PFSK-1 (cell line): ENCODE data around the gene C19orf38.

ENCODE experiments used
- FOXP2 ChIP-seq: optimal IDR thresholded peaks from 2 replicates; pipeline ENCODE3; 2011; ENCODE audit warnings: borderline replicate concordance, control low read depth, inconsistent platforms; ENCODE audit not compliant: insufficient read depth; ENCODE audit errors: extremely low read length, extremely low read depth
- POLR2AphosphoS5 ChIP-seq: IDR thresholded peaks from 2 replicates; pipeline ENCODE4 v1.6.1; 2012; ENCODE audit warnings: low read depth, mild to moderate bottlenecking, control low read depth, low read length, moderate library complexity
- SIN3A ChIP-seq: IDR thresholded peaks from 2 replicates; pipeline ENCODE4 v1.6.1; 2012; ENCODE audit warnings: mild to moderate bottlenecking, low read length, moderate library complexity, borderline replicate concordance; ENCODE audit not compliant: insufficient read depth
- TAF1 ChIP-seq: IDR thresholded peaks from 2 replicates; pipeline ENCODE4 v1.6.1; 2012; ENCODE audit warnings: low read length, control low read depth, borderline replicate concordance; ENCODE audit not compliant: insufficient read depth
- TF ChIP-seq, protein P1 (sequence below), 2 experiments: IDR thresholded peaks; 2 replicates each; pipeline versions ENCODE4 v1.6.1 to v1.8.0; 2011 to 2012; ENCODE audit warnings: low read depth in 2 of 2, low read length in 2 of 2, control low read depth in 1 of 2, inconsistent platforms in 1 of 2, mild to moderate bottlenecking in 1 of 2, moderate library complexity in 1 of 2; ENCODE audit not compliant: insufficient read depth in 1 of 2

DNA sequence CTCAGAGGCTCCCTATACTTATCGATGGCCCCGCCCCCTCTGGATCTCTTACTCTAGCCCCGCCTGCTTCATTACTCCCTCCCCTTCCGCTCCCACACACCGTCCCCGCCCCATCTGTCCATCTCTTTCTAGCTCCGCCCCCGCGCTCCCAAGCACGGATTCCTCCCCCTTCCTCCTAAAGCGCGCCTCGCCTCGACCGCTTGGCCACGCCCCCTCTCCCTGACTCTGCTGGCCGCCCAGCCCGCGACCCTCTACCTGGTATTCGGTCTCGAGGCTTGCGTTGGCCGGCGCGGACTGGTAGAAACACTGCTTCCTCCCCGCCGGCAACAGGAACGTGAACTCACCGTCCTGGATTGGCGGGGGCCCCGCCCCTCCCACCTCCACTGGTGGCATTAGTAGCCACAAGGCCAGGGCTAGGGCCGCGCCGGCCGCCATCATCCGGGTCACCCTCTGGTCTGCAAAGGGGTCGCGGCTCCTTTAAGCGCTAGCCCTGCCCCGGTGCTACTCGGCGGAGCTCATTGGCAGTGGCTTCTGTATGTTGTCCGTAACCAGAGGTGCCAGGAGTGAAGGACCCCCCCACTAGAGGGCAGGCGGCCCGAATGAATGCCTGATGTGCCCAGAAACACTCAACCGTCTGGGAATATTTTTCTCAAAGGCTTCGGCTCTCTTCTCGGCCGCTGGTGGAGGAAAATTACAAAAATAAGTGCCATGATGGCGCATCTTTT is 12.3 kb upstream of the C19orf38 start, which contains the start of gene TMED1:
- no peak for TF ChIP-seq SIN3A
- TF ChIP-seq POLR2AphosphoS5: peak; percentile 69
- peak; percentile 66; the same call in 1 of the 2 replicates for TF ChIP-seq TAF1
- TF ChIP-seq, protein P1, sequence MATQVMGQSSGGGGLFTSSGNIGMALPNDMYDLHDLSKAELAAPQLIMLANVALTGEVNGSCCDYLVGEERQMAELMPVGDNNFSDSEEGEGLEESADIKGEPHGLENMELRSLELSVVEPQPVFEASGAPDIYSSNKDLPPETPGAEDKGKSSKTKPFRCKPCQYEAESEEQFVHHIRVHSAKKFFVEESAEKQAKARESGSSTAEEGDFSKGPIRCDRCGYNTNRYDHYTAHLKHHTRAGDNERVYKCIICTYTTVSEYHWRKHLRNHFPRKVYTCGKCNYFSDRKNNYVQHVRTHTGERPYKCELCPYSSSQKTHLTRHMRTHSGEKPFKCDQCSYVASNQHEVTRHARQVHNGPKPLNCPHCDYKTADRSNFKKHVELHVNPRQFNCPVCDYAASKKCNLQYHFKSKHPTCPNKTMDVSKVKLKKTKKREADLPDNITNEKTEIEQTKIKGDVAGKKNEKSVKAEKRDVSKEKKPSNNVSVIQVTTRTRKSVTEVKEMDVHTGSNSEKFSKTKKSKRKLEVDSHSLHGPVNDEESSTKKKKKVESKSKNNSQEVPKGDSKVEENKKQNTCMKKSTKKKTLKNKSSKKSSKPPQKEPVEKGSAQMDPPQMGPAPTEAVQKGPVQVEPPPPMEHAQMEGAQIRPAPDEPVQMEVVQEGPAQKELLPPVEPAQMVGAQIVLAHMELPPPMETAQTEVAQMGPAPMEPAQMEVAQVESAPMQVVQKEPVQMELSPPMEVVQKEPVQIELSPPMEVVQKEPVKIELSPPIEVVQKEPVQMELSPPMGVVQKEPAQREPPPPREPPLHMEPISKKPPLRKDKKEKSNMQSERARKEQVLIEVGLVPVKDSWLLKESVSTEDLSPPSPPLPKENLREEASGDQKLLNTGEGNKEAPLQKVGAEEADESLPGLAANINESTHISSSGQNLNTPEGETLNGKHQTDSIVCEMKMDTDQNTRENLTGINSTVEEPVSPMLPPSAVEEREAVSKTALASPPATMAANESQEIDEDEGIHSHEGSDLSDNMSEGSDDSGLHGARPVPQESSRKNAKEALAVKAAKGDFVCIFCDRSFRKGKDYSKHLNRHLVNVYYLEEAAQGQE (IDR thresholded peaks at IDR 0.05; ENCODE audit: insufficient read depth in 1 of 2, low read depth in 2 of 2, low read length in 2 of 2): no peak
- TF ChIP-seq FOXP2: peak; percentile 14
